Measurements from ENCODE around the gene OR51B6. TPM values are rescaled to one million over a fixed set of nuclear protein-coding genes. Genes with fewer than 3 reads are reported as not detected.

The OR51B6 gene
- total RNA-seq, 1 experiment from 2014 or later, result not detected

DNA sequence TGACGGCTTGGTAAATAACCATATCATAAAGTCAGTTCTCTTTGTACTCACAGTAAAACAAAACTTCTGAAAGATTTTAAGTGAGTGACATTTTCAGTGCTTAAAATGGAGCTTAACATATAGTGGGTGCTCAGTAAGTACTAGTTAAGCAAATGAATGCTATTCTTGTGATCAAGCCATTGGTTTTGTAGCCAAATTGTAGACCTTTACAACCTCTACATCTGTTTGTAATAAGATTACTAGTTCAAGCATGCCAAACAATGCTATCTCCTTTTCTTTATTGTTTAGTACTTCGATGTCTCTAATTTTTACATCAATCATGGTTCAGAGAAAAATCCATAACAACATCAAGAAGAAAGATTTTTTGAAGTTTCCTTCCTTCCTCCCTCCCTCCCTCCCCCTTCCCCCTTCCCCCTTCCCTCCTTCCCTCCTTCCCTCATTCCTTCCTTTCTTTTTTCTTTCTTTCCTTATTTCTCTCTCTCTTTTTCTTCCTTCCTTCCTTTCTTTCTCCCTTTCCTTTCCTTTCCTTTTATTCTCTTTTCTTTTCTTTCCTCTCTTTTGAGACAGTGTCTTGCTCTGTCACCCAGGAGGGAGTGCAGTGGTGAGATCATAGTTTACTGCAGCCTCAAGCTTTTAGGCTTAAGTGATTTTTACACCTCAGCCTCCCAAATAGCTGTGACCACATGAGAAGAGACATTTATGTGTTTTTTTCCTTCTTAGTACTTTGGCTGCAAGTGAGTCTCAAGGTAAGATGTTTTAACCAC is 43.9 kb upstream of the OR51B6 start:
- Histone ChIP-seq H3K9me3 (ENCODE audit: control insufficient read depth in 1 of 2, insufficient read depth in 1 of 2, low read depth in 1 of 2, low read length in 2 of 2) (no peaks in the 10 kb centered on the region), H3K36me3 (ENCODE audit: control insufficient read depth in 1 of 2, insufficient read depth in 2 of 2, low read length in 2 of 2) (peaks cover 7% of the 10 kb centered on the region in 2 experiments; a peak in 2 of 4 replicates), H3K4me2 (ENCODE audit: low read length) (no peak overlapping the region), H3K9ac (ENCODE audit: low read length) (no peak overlapping the region), H3K27ac (ENCODE audit: low read depth, low read length) (no peak overlapping the region), H3K9me2 (ENCODE audit: insufficient read depth) (no peaks in the 10 kb centered on the region), H4K20me1 (ENCODE audit: insufficient read depth) (0 out of 2 replicates have a peak, but pooled peaks cover 10% of the 10 kb centered on the region), H3K79me2 (ENCODE audit: insufficient read depth, low read length) (peaks cover 4% of the 10 kb centered on the region; the same call in 1 of the 2 replicates), H2AFZ (ENCODE audit: low read depth, low read length, poor library complexity, severe bottlenecking) (no peak overlapping the region), H3K4me3 (replicated peaks in 1 of 2; ENCODE audit: low read depth in 1 of 2, low read length in 2 of 2) (no peak overlapping the region), H3K4me1 (ENCODE audit: control insufficient read depth in 1 of 2, insufficient read depth in 2 of 2, low read length in 2 of 2) (no peaks in the 10 kb centered on the region), H3K27me3 (ENCODE audit: insufficient read depth, low read length) (no peaks in the 10 kb centered on the region)
- CTCF ChIA-PET, result no interaction called here
- RAD21 ChIA-PET (ENCODE audit: low non-redundant PET in 1 of 2, low total read pairs in 2 of 2, uncharacterized antibody in 2 of 2, unreplicated experiment in 2 of 2), result no interaction called here
- no TSS peak for BruUV-seq (replicated peaks)
- TF ChIP-seq SIN3A (IDR thresholded peaks at IDR 0.05; ENCODE audit: low read depth) (no peak), EGR1 (IDR thresholded peaks at IDR 0.05; ENCODE audit: low read depth) (no peak)
- TF ChIP-seq, protein P1, sequence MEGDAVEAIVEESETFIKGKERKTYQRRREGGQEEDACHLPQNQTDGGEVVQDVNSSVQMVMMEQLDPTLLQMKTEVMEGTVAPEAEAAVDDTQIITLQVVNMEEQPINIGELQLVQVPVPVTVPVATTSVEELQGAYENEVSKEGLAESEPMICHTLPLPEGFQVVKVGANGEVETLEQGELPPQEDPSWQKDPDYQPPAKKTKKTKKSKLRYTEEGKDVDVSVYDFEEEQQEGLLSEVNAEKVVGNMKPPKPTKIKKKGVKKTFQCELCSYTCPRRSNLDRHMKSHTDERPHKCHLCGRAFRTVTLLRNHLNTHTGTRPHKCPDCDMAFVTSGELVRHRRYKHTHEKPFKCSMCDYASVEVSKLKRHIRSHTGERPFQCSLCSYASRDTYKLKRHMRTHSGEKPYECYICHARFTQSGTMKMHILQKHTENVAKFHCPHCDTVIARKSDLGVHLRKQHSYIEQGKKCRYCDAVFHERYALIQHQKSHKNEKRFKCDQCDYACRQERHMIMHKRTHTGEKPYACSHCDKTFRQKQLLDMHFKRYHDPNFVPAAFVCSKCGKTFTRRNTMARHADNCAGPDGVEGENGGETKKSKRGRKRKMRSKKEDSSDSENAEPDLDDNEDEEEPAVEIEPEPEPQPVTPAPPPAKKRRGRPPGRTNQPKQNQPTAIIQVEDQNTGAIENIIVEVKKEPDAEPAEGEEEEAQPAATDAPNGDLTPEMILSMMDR (IDR thresholded peaks at IDR 0.05 in 2 of 3, conservative IDR thresholded peaks at IDR 0.05 in 1 of 3; ENCODE audit: borderline replicate concordance in 1 of 3, insufficient read depth in 1 of 3, low read depth in 2 of 3, low read length in 2 of 3), result no peak
- TF ChIP-seq, protein P2, sequence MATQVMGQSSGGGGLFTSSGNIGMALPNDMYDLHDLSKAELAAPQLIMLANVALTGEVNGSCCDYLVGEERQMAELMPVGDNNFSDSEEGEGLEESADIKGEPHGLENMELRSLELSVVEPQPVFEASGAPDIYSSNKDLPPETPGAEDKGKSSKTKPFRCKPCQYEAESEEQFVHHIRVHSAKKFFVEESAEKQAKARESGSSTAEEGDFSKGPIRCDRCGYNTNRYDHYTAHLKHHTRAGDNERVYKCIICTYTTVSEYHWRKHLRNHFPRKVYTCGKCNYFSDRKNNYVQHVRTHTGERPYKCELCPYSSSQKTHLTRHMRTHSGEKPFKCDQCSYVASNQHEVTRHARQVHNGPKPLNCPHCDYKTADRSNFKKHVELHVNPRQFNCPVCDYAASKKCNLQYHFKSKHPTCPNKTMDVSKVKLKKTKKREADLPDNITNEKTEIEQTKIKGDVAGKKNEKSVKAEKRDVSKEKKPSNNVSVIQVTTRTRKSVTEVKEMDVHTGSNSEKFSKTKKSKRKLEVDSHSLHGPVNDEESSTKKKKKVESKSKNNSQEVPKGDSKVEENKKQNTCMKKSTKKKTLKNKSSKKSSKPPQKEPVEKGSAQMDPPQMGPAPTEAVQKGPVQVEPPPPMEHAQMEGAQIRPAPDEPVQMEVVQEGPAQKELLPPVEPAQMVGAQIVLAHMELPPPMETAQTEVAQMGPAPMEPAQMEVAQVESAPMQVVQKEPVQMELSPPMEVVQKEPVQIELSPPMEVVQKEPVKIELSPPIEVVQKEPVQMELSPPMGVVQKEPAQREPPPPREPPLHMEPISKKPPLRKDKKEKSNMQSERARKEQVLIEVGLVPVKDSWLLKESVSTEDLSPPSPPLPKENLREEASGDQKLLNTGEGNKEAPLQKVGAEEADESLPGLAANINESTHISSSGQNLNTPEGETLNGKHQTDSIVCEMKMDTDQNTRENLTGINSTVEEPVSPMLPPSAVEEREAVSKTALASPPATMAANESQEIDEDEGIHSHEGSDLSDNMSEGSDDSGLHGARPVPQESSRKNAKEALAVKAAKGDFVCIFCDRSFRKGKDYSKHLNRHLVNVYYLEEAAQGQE (IDR thresholded peaks at IDR 0.05; ENCODE audit: low read depth), result no peak
- intact Hi-C loops (cut with micrococcal nuclease), result no loop called here
- no peak for ATAC-seq
- DNase-seq (ENCODE audit: low read depth, low spot score), result no peak
- POLR2A ChIA-PET, result no interaction called here
